ENCODE results near the gene MRPS6.

DNA sequence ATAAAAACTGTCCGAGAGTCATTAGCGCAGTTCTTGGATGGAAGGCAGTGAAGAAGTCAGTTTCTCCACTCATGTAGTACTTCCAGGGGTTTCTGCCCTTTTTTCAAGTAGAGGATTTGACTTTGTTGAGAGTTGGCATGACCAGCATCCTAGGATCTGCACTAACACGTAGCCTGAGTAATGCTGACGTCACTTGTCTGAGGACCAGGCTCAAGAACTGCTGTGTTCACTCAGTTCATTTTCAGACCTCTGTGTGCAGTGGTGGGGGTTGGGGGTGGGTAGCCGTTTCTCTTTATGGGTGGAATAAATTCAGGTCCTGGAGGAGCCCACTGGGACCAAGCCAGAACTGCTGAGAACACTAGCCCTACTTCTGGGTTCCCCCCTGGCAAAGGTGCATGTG lies 53.3 kb downstream of the MRPS6 start:
- TF ChIP-seq, protein P1, sequence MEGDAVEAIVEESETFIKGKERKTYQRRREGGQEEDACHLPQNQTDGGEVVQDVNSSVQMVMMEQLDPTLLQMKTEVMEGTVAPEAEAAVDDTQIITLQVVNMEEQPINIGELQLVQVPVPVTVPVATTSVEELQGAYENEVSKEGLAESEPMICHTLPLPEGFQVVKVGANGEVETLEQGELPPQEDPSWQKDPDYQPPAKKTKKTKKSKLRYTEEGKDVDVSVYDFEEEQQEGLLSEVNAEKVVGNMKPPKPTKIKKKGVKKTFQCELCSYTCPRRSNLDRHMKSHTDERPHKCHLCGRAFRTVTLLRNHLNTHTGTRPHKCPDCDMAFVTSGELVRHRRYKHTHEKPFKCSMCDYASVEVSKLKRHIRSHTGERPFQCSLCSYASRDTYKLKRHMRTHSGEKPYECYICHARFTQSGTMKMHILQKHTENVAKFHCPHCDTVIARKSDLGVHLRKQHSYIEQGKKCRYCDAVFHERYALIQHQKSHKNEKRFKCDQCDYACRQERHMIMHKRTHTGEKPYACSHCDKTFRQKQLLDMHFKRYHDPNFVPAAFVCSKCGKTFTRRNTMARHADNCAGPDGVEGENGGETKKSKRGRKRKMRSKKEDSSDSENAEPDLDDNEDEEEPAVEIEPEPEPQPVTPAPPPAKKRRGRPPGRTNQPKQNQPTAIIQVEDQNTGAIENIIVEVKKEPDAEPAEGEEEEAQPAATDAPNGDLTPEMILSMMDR (IDR thresholded peaks at IDR 0.05): no peak
- no peak for TF ChIP-seq POLR2A (IDR thresholded peaks at IDR 0.05)
